ENCODE results near the gene ARL8B. TPM values are rescaled to one million over a fixed set of nuclear protein-coding genes. Genes with fewer than 3 reads are reported as not detected.
"Not testable (repeated sequence)": the region's sequence is repeated elsewhere in the genome, so short reads cannot be mapped to it uniquely, and the experiment has no call there.

The ARL8B gene
- total RNA-seq, 1 donor from 2014 or later: 39.3 TPM

- Histone ChIP-seq H3K4me1 (no peaks in the 10 kb centered on the region), H3K4me3 (no peak overlapping the region), H3K27ac (no peak overlapping the region), H3K4me2 (no peak overlapping the region), H3K36me3 (no peaks in the 10 kb centered on the region), H3K9ac (no peak overlapping the region), H2AFZ (replicated peaks) (no peak overlapping the region), H3K27me3 (no peaks in the 10 kb centered on the region), H4K20me1 (ENCODE audit: low read depth) (no peaks in the 10 kb centered on the region), H3F3A (ENCODE audit: low read depth) (no peaks in the 10 kb centered on the region), H3K79me2 (ENCODE audit: low read depth) (no peaks in the 10 kb centered on the region), H3K9me3 (ENCODE audit: low read depth) (no peaks in the 10 kb centered on the region)
- Mint-ChIP-seq H3K27ac (no peak overlapping the region), H3K4me3 (no peak overlapping the region), H3K9me3 (no peaks in the 10 kb centered on the region), H3K4me1 (no peaks in the 10 kb centered on the region), H3K36me3 (no peaks in the 10 kb centered on the region), H3K27me3 (ENCODE audit: insufficient read depth, low read depth) (peaks cover 3% of the 10 kb centered on the region)
- TF ChIP-seq, protein P1, sequence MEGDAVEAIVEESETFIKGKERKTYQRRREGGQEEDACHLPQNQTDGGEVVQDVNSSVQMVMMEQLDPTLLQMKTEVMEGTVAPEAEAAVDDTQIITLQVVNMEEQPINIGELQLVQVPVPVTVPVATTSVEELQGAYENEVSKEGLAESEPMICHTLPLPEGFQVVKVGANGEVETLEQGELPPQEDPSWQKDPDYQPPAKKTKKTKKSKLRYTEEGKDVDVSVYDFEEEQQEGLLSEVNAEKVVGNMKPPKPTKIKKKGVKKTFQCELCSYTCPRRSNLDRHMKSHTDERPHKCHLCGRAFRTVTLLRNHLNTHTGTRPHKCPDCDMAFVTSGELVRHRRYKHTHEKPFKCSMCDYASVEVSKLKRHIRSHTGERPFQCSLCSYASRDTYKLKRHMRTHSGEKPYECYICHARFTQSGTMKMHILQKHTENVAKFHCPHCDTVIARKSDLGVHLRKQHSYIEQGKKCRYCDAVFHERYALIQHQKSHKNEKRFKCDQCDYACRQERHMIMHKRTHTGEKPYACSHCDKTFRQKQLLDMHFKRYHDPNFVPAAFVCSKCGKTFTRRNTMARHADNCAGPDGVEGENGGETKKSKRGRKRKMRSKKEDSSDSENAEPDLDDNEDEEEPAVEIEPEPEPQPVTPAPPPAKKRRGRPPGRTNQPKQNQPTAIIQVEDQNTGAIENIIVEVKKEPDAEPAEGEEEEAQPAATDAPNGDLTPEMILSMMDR (IDR thresholded peaks at IDR 0.05): no peak
- no peak for TF ChIP-seq EZH2 (IDR thresholded peaks at IDR 0.05)
- no peak for TF ChIP-seq EZH2phosphoT487 (IDR thresholded peaks at IDR 0.05)
- DNase-seq (ENCODE audit: low spot score): no peak
Observed at GRCh38 chr3:5110337-5110736, 11.8 kb upstream of the ARL8B start.

DNA sequence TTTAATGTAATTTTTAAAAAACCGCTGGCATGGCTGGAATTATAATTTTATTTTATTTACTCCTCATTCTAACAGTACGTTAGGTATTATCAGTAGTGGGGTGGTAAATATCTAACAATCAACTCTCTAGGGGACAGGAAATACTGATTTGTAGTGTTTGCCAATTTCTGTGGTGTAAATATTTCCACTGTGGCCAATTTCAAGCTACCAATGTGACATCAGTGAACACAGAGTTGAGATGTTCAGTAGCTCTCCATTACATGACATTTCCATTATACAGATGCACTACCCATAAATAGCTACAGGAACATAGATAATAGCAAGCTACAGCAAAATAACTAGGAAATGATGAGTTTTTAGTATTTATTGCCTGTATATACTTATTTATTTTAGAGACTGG lies 10.0 kb upstream of the ARL8B start:
- no peaks in the 10 kb centered on the region for H3K27me3 Mint-ChIP-seq (ENCODE audit: insufficient read depth, low read depth)
- Histone ChIP-seq H3K4me3 (no peak overlapping the region), H3K36me3 (no peaks in the 10 kb centered on the region), H3K4me2 (no peak overlapping the region), H3F3A (ENCODE audit: low read depth) (no peaks in the 10 kb centered on the region), H3K27me3 (no peaks in the 10 kb centered on the region), H3K9me3 (ENCODE audit: low read depth) (no peaks in the 10 kb centered on the region), H2AFZ (replicated peaks) (no peak overlapping the region), H4K20me1 (ENCODE audit: low read depth) (no peaks in the 10 kb centered on the region), H3K79me2 (ENCODE audit: low read depth) (no peaks in the 10 kb centered on the region), H3K27ac (no peak overlapping the region), H3K9ac (no peak overlapping the region), H3K4me1 (no peaks in the 10 kb centered on the region)
- no peaks in the 10 kb centered on the region for H3K36me3 Mint-ChIP-seq
- no peak overlapping the region for H3K27ac Mint-ChIP-seq
- DNase-seq (ENCODE audit: low spot score): no peak
- TF ChIP-seq EZH2phosphoT487 (IDR thresholded peaks at IDR 0.05) (no peak), EZH2 (IDR thresholded peaks at IDR 0.05) (no peak)
- TF ChIP-seq, protein P1 (IDR thresholded peaks at IDR 0.05): no peak
- H3K4me1 Mint-ChIP-seq: no peaks in the 10 kb centered on the region
- H3K9me3 Mint-ChIP-seq: peaks cover 2% of the 10 kb centered on the region
- no peak overlapping the region for H3K4me3 Mint-ChIP-seq

GRCh38 chr3:5113726-5114125 lies 8.4 kb upstream of the ARL8B start:
- not testable (repeated sequence) for H3K27me3 ChIP-seq; H3F3A ChIP-seq (ENCODE audit: low read depth); H3K9me3 Mint-ChIP-seq; H3K36me3 ChIP-seq; H3K9ac ChIP-seq; H3K27me3 Mint-ChIP-seq (ENCODE audit: insufficient read depth, low read depth); H3K27ac ChIP-seq; H2AFZ ChIP-seq (replicated peaks); H3K27ac Mint-ChIP-seq; H3K79me2 ChIP-seq (ENCODE audit: low read depth); DNase-seq (ENCODE audit: low spot score); H3K4me3 Mint-ChIP-seq; H3K36me3 Mint-ChIP-seq; H4K20me1 ChIP-seq (ENCODE audit: low read depth); H3K4me1 Mint-ChIP-seq; H3K4me2 ChIP-seq; H3K4me3 ChIP-seq; H3K9me3 ChIP-seq (ENCODE audit: low read depth); H3K4me1 ChIP-seq

DNA sequence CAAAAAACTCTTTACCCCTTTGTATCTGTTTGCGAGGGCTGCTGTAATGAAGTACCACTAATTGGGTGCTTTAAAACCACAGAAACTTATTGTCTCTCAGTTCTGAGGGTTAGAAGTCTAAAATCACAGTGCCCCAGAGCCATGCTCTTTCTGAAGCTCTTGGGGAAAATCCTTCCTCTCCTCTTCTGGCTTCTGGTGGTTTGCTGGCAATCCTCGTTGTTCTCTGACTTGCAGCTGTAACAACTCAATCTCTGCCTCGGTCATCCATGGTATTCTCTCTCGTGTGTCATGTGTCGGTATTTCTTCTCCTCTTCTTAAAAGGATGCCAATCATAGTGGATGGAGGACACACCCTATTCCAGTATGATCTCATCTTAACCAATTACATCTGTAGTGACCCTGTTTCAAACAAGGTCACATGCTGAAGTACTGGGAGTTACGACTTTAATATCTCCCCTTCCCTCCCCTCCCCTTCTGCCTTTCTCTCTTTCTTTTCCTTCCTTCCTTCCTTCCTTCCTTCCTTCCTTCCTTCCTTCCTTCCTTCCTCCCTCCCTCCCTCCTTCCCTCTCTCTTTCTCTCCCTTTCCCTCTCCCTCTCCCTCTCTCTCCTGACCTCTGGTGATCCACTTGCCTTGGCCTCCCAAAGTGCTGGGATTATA lies 6.5 kb upstream of the ARL8B start:
- Histone ChIP-seq H3K4me1 (no peaks in the 10 kb centered on the region), H3K4me3 (no peak overlapping the region), H3K4me2 (no peak overlapping the region), H2AFZ (replicated peaks) (no peak overlapping the region), H3K27me3 (no peaks in the 10 kb centered on the region), H3K9me3 (ENCODE audit: low read depth) (no peaks in the 10 kb centered on the region), H3K27ac (no peak overlapping the region), H3K9ac (no peak overlapping the region), H3K79me2 (ENCODE audit: low read depth) (no peaks in the 10 kb centered on the region), H4K20me1 (ENCODE audit: low read depth) (no peaks in the 10 kb centered on the region), H3K36me3 (no peaks in the 10 kb centered on the region), H3F3A (ENCODE audit: low read depth) (no peaks in the 10 kb centered on the region)
- no peaks in the 10 kb centered on the region for H3K36me3 Mint-ChIP-seq
- H3K4me3 Mint-ChIP-seq: no peak overlapping the region
- TF ChIP-seq EZH2 (IDR thresholded peaks at IDR 0.05) (no peak), EZH2phosphoT487 (IDR thresholded peaks at IDR 0.05) (no peak)
- TF ChIP-seq, protein P1 (IDR thresholded peaks at IDR 0.05): no peak
- peaks cover 2% of the 10 kb centered on the region for H3K9me3 Mint-ChIP-seq
- no peak overlapping the region for H3K27ac Mint-ChIP-seq
- no peak for DNase-seq (ENCODE audit: low spot score)
- H3K27me3 Mint-ChIP-seq (ENCODE audit: insufficient read depth, low read depth): no peaks in the 10 kb centered on the region
- H3K4me1 Mint-ChIP-seq: no peaks in the 10 kb centered on the region
